Common myeloid progenitor, CD34-positive (primary cell): ENCODE results near the gene SAA2.
"Not testable (repeated sequence)": the region's sequence is repeated elsewhere in the genome, so short reads cannot be mapped to it uniquely, and the experiment has no call there.

Experiments used
- CTCF ChIA-PET: fragments of 350-600 bp; sonication (Branson Sonifier 250); formaldehyde crosslinking; loops from one replicate; lab custom pipeline; 2021; ENCODE audit warnings: antibody characterized with exemption; lab: Charles Lee
- POLR2A ChIA-PET: fragments of 350-600 bp; sonication (Branson Sonifier 250); formaldehyde crosslinking; loops from one replicate; lab custom pipeline; 2021; ENCODE audit warnings: antibody characterized with exemption; lab: Charles Lee
- DNase-seq, 3 donors: peaks; one replicate each; pipeline versions ENCODE4 v3.0.0 to v3.0.0-alpha.2; 2013
- H3K27ac ChIP-seq, 2 experiments: 1 replicate in 1 of 2; 2 replicates in 1 of 2; pipeline ENCODE4 v1.7.0; 2013; ENCODE audit warnings: inconsistent platforms in 2 of 2, low read length in 2 of 2, mild to moderate bottlenecking in 2 of 2, low read depth in 1 of 2, moderate library complexity in 1 of 2; ENCODE audit not compliant: severe bottlenecking in 2 of 2, insufficient read depth in 1 of 2, poor library complexity in 1 of 2
- H3K27me3 ChIP-seq, 5 experiments: replicated peaks in 2 of 5; 1 replicate in 3 of 5; 2 replicates in 2 of 5; pipeline versions ENCODE4 v1.6.1 to v1.7.0; 2013; ENCODE audit warnings: low read length in 4 of 5, mild to moderate bottlenecking in 2 of 5, moderate library complexity in 2 of 5, inconsistent platforms in 1 of 5; ENCODE audit not compliant: insufficient read depth in 5 of 5, control insufficient read depth in 4 of 5
- H3K36me3 ChIP-seq, 4 experiments: 1 replicate in 2 of 4; 2 replicates in 2 of 4; pipeline versions ENCODE4 v1.6.1 to v1.7.0; 2013; ENCODE audit warnings: low read length in 3 of 4, control low read depth in 1 of 4, mild to moderate bottlenecking in 1 of 4; ENCODE audit not compliant: control insufficient read depth in 4 of 4, insufficient read depth in 4 of 4
- H3K4me1 ChIP-seq, 4 experiments: 1 replicate in 3 of 4; 2 replicates in 1 of 4; pipeline versions ENCODE4 v1.6.1 to v1.7.1; 2013; ENCODE audit warnings: low read length in 3 of 4, mild to moderate bottlenecking in 3 of 4, control low read depth in 1 of 4, inconsistent platforms in 1 of 4, moderate library complexity in 1 of 4; ENCODE audit not compliant: control insufficient read depth in 4 of 4, insufficient read depth in 4 of 4; ENCODE audit errors: control extremely low read depth in 1 of 4
- H3K4me3 ChIP-seq, 7 experiments: 1 replicate in 4 of 7; 2 replicates in 3 of 7; pipeline versions ENCODE4 v1.5.1 to v1.7.0; 2013; ENCODE audit warnings: mild to moderate bottlenecking in 7 of 7, low read length in 6 of 7, moderate library complexity in 6 of 7, inconsistent platforms in 2 of 7, low read depth in 2 of 7, control low read depth in 1 of 7; ENCODE audit not compliant: insufficient read depth in 4 of 7, control insufficient read depth in 1 of 7; ENCODE audit errors: extremely low read depth in 1 of 7
- H3K9me3 ChIP-seq, 5 experiments: 1 replicate in 4 of 5; 2 replicates in 1 of 5; pipeline versions ENCODE4 v1.6.1 to v1.7.1; 2013; ENCODE audit warnings: low read length in 4 of 5, mild to moderate bottlenecking in 2 of 5, inconsistent platforms in 1 of 5, low read depth in 1 of 5, moderate library complexity in 1 of 5; ENCODE audit not compliant: control insufficient read depth in 4 of 5, insufficient read depth in 2 of 5; ENCODE audit errors: control extremely low read depth in 1 of 5
- WGBS: methylation state at CpG from one replicate; pipeline ENCODE4 v1.1.5; 2013; ENCODE audit not compliant: insufficient coverage; 5-methylcytosine and 5-hydroxymethylcytosine counted together

The SAA2 gene

DNA sequence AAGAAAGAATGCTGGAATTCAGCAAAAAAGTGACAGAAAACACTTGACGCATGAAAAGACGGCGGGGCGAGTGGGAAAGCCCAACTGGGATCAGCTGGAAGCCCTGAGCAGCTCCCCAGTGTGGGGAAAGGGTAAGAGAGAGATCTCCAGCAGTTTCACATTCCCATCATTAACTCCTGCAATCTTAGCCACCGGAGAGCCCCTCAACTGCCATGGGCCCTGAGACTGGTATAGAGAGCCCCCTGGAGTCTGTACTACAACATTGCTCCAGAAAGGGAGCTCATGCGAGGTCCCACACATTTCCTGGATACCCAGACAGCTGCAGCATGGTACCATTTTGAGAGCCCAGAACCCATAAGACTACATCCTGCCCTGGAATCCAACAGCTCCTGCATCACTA, 44.7 kb downstream of the SAA2 start:
- WGBS = 38% methylated on average over 2 of the region's 6 CpGs

GRCh38 chr11:18197738-18198137, 50.7 kb downstream of the SAA2 start:
- H3K27me3 ChIP-seq = peaks cover 2 to 33% (median 17%) of the 10 kb centered on the region in 5 experiments
- H3K36me3 ChIP-seq, H3K27ac ChIP-seq, DNase-seq, H3K4me3 ChIP-seq, H3K4me1 ChIP-seq, H3K9me3 ChIP-seq, POLR2A ChIA-PET, CTCF ChIA-PET: not testable (repeated sequence)
- no CpG with 5 or more reads among the region's 3 CpGs for WGBS

More for the DNA sequence above, 44.7 kb downstream of the SAA2 start:
- ChIA-PET POLR2A (no interaction called here), CTCF (interaction anchor here (0.6 to 1.3 kb wide), 6 partner anchors 9 to 234 kb away, joined by 3 to 6 read pairs (median 3); no protein-coding TSS in a partner anchor)
- peaks cover 4 to 57% (median 19%) of the 10 kb centered on the region in 5 experiments for H3K27me3 ChIP-seq
- no peak overlapping the region for H3K4me3 ChIP-seq
- H3K27ac ChIP-seq = no peak overlapping the region
- no peaks in the 10 kb centered on the region for H3K4me1 ChIP-seq
- peaks cover 0 to 3% (median 0%) of the 10 kb centered on the region in 5 experiments for H3K9me3 ChIP-seq
- peak; percentile 8 to 28 (median 21) for DNase-seq
- no peaks in the 10 kb centered on the region for H3K36me3 ChIP-seq

- no peak overlapping the region for H3K4me3 ChIP-seq
- no peaks in the 10 kb centered on the region for H3K36me3 ChIP-seq
- H3K27ac ChIP-seq = no peak overlapping the region
- peaks cover 0 to 2% (median 0%) of the 10 kb centered on the region in 5 experiments for H3K9me3 ChIP-seq
- CTCF ChIA-PET = no interaction called here
- WGBS = 100% methylated on average over 2 of the region's 2 CpGs
- no peak for DNase-seq
- H3K4me1 ChIP-seq = no peaks in the 10 kb centered on the region
- peaks cover 2 to 34% (median 11%) of the 10 kb centered on the region in 5 experiments for H3K27me3 ChIP-seq
- POLR2A ChIA-PET = no interaction called here
These were observed 51.9 kb downstream of the SAA2 start for GRCh38 chr11:18196532-18196931.
